CD4-positive, alpha-beta T cell (primary cell): ENCODE measurements around the gene PARD3B. TPM values are rescaled to one million over a fixed set of nuclear protein-coding genes. Genes with fewer than 3 reads are reported as not detected.

Experiments used
- ATAC-seq: fragments of 200-7000 bp; cut with Tn5 transposase; one replicate; pipeline ENCODE4 v1.10.0; 2022; ENCODE audit warnings: mild to moderate bottlenecking; ENCODE audit not compliant: poor library complexity
- CTCF ChIA-PET: fragments of 350-600 bp; sonication (Branson Sonifier 250); formaldehyde crosslinking; loops from one replicate; lab custom pipeline; 2021; ENCODE audit warnings: antibody characterized with exemption, inconsistent platforms; lab: Charles Lee
- POLR2A ChIA-PET: fragments of 350-600 bp; sonication (Branson Sonifier 250); formaldehyde crosslinking; loops from one replicate; lab custom pipeline; 2021; ENCODE audit warnings: antibody characterized with exemption, inconsistent platforms; lab: Charles Lee
- DNase-seq, 14 experiments: peaks; one replicate each; pipeline ENCODE4 v3.0.0-alpha.2; 2013 to 2020; ENCODE audit warnings: mixed read lengths in 2 of 14
- H3K27ac ChIP-seq, 2 donors: one replicate each; pipeline versions ENCODE4 v1.5.1 to v1.7.0; 2013; ENCODE audit warnings: low read length in 2 of 2, low read depth in 1 of 2, mild to moderate bottlenecking in 1 of 2
- H3K27me3 ChIP-seq, 2 experiments: 1 replicate in 1 of 2; 2 replicates in 1 of 2; pipeline versions ENCODE4 v1.6.1 to v1.7.0; 2013; ENCODE audit warnings: low read length in 2 of 2, control low read depth in 1 of 2, mild to moderate bottlenecking in 1 of 2, moderate library complexity in 1 of 2; ENCODE audit not compliant: insufficient read depth in 2 of 2, control insufficient read depth in 1 of 2
- H3K36me3 ChIP-seq: one replicate; pipeline ENCODE4 v1.6.1; 2013; ENCODE audit warnings: low read length, control low read depth; ENCODE audit not compliant: insufficient read depth
- H3K4me1 ChIP-seq: one replicate; pipeline ENCODE4 v1.6.1; 2013; ENCODE audit warnings: low read length, control low read depth; ENCODE audit not compliant: insufficient read depth
- H3K4me3 ChIP-seq: one replicate; pipeline ENCODE4 v1.5.1; 2013; ENCODE audit warnings: mild to moderate bottlenecking, low read length, moderate library complexity
- H3K9me3 ChIP-seq, 2 experiments: 1 replicate in 1 of 2; 2 replicates in 1 of 2; pipeline versions ENCODE4 v1.6.1 to v1.7.0; 2013; ENCODE audit warnings: low read length in 2 of 2, mild to moderate bottlenecking in 2 of 2, control low read depth in 1 of 2, moderate library complexity in 1 of 2; ENCODE audit not compliant: control insufficient read depth in 1 of 2, insufficient read depth in 1 of 2
- H3K27ac Mint-ChIP-seq: one replicate; pipeline ENCODE4 v1.8.0; 2020; ENCODE audit warnings: mixed read lengths
- H3K27me3 Mint-ChIP-seq: one replicate; pipeline ENCODE4 v1.8.0; 2021; ENCODE audit warnings: mixed read lengths
- H3K36me3 Mint-ChIP-seq: one replicate; pipeline ENCODE4 v1.8.0; 2021; ENCODE audit warnings: low read depth, mixed read lengths
- H3K4me1 Mint-ChIP-seq: one replicate; pipeline ENCODE4 v1.8.0; 2021; ENCODE audit warnings: low read depth, mixed read lengths
- H3K4me3 Mint-ChIP-seq: one replicate; pipeline ENCODE4 v1.8.0; 2020; ENCODE audit warnings: mild to moderate bottlenecking, mixed read lengths
- H3K9me3 Mint-ChIP-seq: one replicate; pipeline ENCODE4 v1.8.0; 2020; ENCODE audit warnings: mixed read lengths
- intact Hi-C, 2 experiments: fragments of 100-400 bp; cut with DNase I in 1 of 2; cut with micrococcal nuclease in 1 of 2; formaldehyde crosslinking; loops; one replicate each; pipeline versions ENCODE4 v1.15.1 to v1.9.0; 2023 to 2025; cut with DNase I, micrococcal nuclease
- total RNA-seq, 174 experiments: library from RNA in 2 of 174; stranded (reverse) in 2 of 174; gene quantifications; one replicate each; pipeline ENCODE4 v1.2.3 and lab custom pipeline; 2021 to 2026
- TF ChIP-seq, protein P1 (sequence below): fragments of 200-600 bp; IDR thresholded peaks from one replicate; pipeline ENCODE4 v1.8.0; 2022; ENCODE audit warnings: antibody characterized with exemption, mild to moderate bottlenecking

PARD3B gene
- total RNA-seq, 2 experiments from 2014 or later, result 0.87 to 1.9 TPM

DNA sequence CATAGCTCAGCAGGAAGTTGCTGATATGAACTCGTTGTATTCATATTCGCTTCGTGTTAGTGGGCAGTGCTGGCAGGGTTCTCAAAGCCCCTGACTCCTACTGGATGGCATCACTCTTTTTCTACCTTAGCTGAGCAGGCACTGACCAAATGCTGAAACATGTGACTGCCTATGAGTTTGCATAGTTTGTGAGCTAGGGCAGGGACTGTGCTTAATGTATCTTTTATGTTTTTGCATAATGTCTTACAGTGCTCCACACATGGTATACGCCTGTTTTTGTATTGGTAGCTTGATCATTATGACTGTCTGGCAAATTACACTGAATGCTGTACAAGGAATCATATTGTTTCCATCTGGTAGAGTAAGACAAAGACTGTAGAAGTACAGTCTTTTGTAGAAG, 305.3 kb downstream of the PARD3B start:
- Histone ChIP-seq H3K9me3 (no peaks in the 10 kb centered on the region), H3K27ac (no peak overlapping the region), H3K4me3 (no peak overlapping the region), H3K4me1 (no peaks in the 10 kb centered on the region), H3K27me3 (no peaks in the 10 kb centered on the region), H3K36me3 (no peaks in the 10 kb centered on the region)
- ChIA-PET POLR2A (interaction anchor here (0.5 kb wide), 1 partner anchor 813 kb away, joined by 3 read pairs; no protein-coding TSS in a partner anchor), CTCF (no interaction called here)
- no peak overlapping the region for H3K27ac Mint-ChIP-seq
- no peaks in the 10 kb centered on the region for H3K9me3 Mint-ChIP-seq
- no peak overlapping the region for H3K4me3 Mint-ChIP-seq
- TF ChIP-seq, protein P1, sequence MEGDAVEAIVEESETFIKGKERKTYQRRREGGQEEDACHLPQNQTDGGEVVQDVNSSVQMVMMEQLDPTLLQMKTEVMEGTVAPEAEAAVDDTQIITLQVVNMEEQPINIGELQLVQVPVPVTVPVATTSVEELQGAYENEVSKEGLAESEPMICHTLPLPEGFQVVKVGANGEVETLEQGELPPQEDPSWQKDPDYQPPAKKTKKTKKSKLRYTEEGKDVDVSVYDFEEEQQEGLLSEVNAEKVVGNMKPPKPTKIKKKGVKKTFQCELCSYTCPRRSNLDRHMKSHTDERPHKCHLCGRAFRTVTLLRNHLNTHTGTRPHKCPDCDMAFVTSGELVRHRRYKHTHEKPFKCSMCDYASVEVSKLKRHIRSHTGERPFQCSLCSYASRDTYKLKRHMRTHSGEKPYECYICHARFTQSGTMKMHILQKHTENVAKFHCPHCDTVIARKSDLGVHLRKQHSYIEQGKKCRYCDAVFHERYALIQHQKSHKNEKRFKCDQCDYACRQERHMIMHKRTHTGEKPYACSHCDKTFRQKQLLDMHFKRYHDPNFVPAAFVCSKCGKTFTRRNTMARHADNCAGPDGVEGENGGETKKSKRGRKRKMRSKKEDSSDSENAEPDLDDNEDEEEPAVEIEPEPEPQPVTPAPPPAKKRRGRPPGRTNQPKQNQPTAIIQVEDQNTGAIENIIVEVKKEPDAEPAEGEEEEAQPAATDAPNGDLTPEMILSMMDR, result no peak
- peaks cover 1% of the 10 kb centered on the region for H3K27me3 Mint-ChIP-seq
- ATAC-seq (no peak), DNase-seq (no peak)
- no peaks in the 10 kb centered on the region for H3K4me1 Mint-ChIP-seq
- intact Hi-C loops, result no loop called here
- H3K36me3 Mint-ChIP-seq, result no peaks in the 10 kb centered on the region

- ChIA-PET POLR2A (no interaction called here), CTCF (interaction anchor here (0.5 kb wide), 1 partner anchor 345 kb away, joined by 3 read pairs; no protein-coding TSS in a partner anchor)
- H3K9me3 Mint-ChIP-seq, result no peaks in the 10 kb centered on the region
- Histone ChIP-seq H3K4me1 (no peaks in the 10 kb centered on the region), H3K36me3 (no peaks in the 10 kb centered on the region), H3K27ac (no peak overlapping the region), H3K9me3 (no peaks in the 10 kb centered on the region), H3K27me3 (no peaks in the 10 kb centered on the region), H3K4me3 (no peak overlapping the region)
- H3K27me3 Mint-ChIP-seq, result peaks cover 6% of the 10 kb centered on the region
- no peak overlapping the region for H3K27ac Mint-ChIP-seq
- DNase-seq (no peak), ATAC-seq (no peak)
- H3K36me3 Mint-ChIP-seq, result no peaks in the 10 kb centered on the region
- no peaks in the 10 kb centered on the region for H3K4me1 Mint-ChIP-seq
- intact Hi-C loops, result no loop called here
- TF ChIP-seq, protein P1, result no peak
- no peak overlapping the region for H3K4me3 Mint-ChIP-seq
Observed at GRCh38 chr2:204853905-204854304, 308.6 kb downstream of the PARD3B start.

DNA sequence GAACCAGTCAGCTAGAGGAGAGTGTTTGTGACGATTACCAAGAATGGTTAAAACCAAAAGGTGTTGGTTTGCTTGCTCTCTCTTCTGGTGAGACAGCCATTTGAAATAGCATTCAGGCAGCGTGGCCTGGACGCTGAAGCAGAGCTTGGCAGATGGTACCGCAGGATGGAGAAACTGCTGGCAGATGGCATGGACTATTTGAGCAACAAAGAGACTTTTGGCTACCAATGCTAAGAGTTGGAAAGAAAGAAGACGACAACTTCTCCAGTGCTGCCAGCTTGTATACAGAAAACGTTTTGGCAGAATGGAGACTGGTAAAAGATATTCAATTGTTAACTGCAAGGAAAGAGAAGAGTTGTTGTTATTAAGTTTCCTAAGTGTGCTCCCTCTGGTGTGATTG, 315.0 kb downstream of the PARD3B start:
- Mint-ChIP-seq H3K36me3 (no peaks in the 10 kb centered on the region), H3K9me3 (peaks cover 4% of the 10 kb centered on the region), H3K4me3 (no peak overlapping the region), H3K27ac (no peak overlapping the region), H3K27me3 (peaks cover 6% of the 10 kb centered on the region), H3K4me1 (no peaks in the 10 kb centered on the region)
- CTCF ChIA-PET, result no interaction called here
- no peak overlapping the region for H3K27ac ChIP-seq
- no peak for ATAC-seq
- TF ChIP-seq, protein P1, result no peak
- H3K4me3 ChIP-seq, result no peak overlapping the region
- no peak for DNase-seq
- H3K36me3 ChIP-seq, result no peaks in the 10 kb centered on the region
- POLR2A ChIA-PET, result no interaction called here
- H3K27me3 ChIP-seq, result no peaks in the 10 kb centered on the region
- no peaks in the 10 kb centered on the region for H3K9me3 ChIP-seq
- intact Hi-C loops, result no loop called here
- H3K4me1 ChIP-seq, result no peaks in the 10 kb centered on the region
